CD4-positive, alpha-beta T cell treated with Interleukin-17A for 1 hour (primary cell): Measurements from ENCODE around the gene OPN1SW.

Experiments
- DNase-seq: peaks from one replicate; pipeline ENCODE4 v3.0.0-alpha.2; 2020

Gene OPN1SW

GRCh38 chr7:128729494-128729893 lies 46.1 kb downstream of the OPN1SW start:
- no peak for DNase-seq

- no peak for DNase-seq
These were observed 47.0 kb downstream of the OPN1SW start for GRCh38 chr7:128728598-128728997.

- no peak for DNase-seq
These were observed 48.4 kb downstream of the OPN1SW start for GRCh38 chr7:128727239-128727638.

- DNase-seq: no peak
These were observed 48.9 kb downstream of the OPN1SW start for GRCh38 chr7:128726737-128727072.

GRCh38 chr7:128726059-128726736 lies 49.4 kb downstream of the OPN1SW start:
- DNase-seq: no peak

GRCh38 chr7:128725531-128725930 lies 50.1 kb downstream of the OPN1SW start:
- no peak for DNase-seq

- no peak for DNase-seq
These were observed 50.9 kb downstream of the OPN1SW start for GRCh38 chr7:128724743-128725142.
